DND-41 (cell line): ENCODE measurements around the gene TRRAP.

Source experiments
- ATAC-seq: fragments of 200-7000 bp; cut with Tn5 transposase; 3 replicates; pipeline ENCODE4 v1.9.1; 2021; ENCODE audit warnings: low read depth; ENCODE audit not compliant: insufficient read depth
- DNase-seq: peaks from one replicate; pipeline ENCODE4 v3.0.0-alpha.2; 2020
- H2AFZ ChIP-seq: 2 replicates; pipeline ENCODE4 v1.6.0; 2012; ENCODE audit warnings: low read depth, low read length
- H3K27ac ChIP-seq: 2 replicates; pipeline ENCODE4 v1.5.1; 2012; ENCODE audit warnings: low read length, inconsistent platforms
- H3K27me3 ChIP-seq: fragments of 200-600 bp; sonication (generic); 2 replicates; pipeline ENCODE4 v1.6.0; 2012; ENCODE audit warnings: low read length, mild to moderate bottlenecking, inconsistent platforms; ENCODE audit not compliant: insufficient read depth, poor library complexity
- H3K36me3 ChIP-seq: 2 replicates; pipeline ENCODE4 v1.5.1; 2012; ENCODE audit warnings: low read length, inconsistent platforms; ENCODE audit not compliant: insufficient read depth
- H3K4me1 ChIP-seq: 2 replicates; pipeline ENCODE4 v1.5.1; 2012; ENCODE audit warnings: mild to moderate bottlenecking, low read length; ENCODE audit not compliant: insufficient read depth
- H3K4me2 ChIP-seq: 2 replicates; pipeline ENCODE4 v1.6.0; 2012; ENCODE audit warnings: mild to moderate bottlenecking, moderate library complexity, low read length, inconsistent platforms; ENCODE audit not compliant: insufficient read depth
- H3K4me3 ChIP-seq, 2 experiments: fragments of 200-600 bp in 1 of 2; shearing (Covaris generic) in 1 of 2; 2 replicates each; pipeline ENCODE4 v1.5.1; 2012 to 2016; ENCODE audit warnings: inconsistent platforms in 2 of 2, low read length in 2 of 2, mild to moderate bottlenecking in 2 of 2, low read depth in 1 of 2, moderate library complexity in 1 of 2
- H3K79me2 ChIP-seq: 2 replicates; pipeline ENCODE4 v1.6.0; 2012; ENCODE audit warnings: low read length, inconsistent platforms; ENCODE audit not compliant: insufficient read depth
- H3K9ac ChIP-seq: 2 replicates; pipeline ENCODE4 v1.6.0; 2012; ENCODE audit warnings: low read depth, mild to moderate bottlenecking, inconsistent platforms, low read length, moderate library complexity
- H3K9me3 ChIP-seq: 2 replicates; pipeline ENCODE4 v1.5.1; 2012; ENCODE audit warnings: low read length, moderate library complexity, mild to moderate bottlenecking, inconsistent platforms; ENCODE audit not compliant: insufficient read depth, severe bottlenecking
- H4K20me1 ChIP-seq: 2 replicates; pipeline ENCODE4 v1.6.0; 2012; ENCODE audit warnings: low read length; ENCODE audit not compliant: insufficient read depth
- CTCF ChIP-seq: IDR thresholded peaks from 2 replicates; pipeline ENCODE4 v1.5.1; 2012; ENCODE audit warnings: borderline replicate concordance, low read length, moderate library complexity, mild to moderate bottlenecking; ENCODE audit not compliant: poor library complexity, severe bottlenecking; ENCODE audit errors: extremely low read depth
- EZH2 ChIP-seq: IDR thresholded peaks from 3 replicates; pipeline ENCODE4 v1.6.1; 2012; ENCODE audit warnings: borderline replicate concordance, low read depth, mild to moderate bottlenecking, moderate library complexity, low read length, inconsistent platforms; ENCODE audit not compliant: severe bottlenecking

The TRRAP gene

GRCh38 chr7:98923512-98923911 lies 45.2 kb downstream of the TRRAP start:
- H3K4me3 ChIP-seq = no peak overlapping the region
- H3K9ac ChIP-seq = no peak overlapping the region
- TF ChIP-seq CTCF (no peak), EZH2 (no peak)
- no peak overlapping the region for H2AFZ ChIP-seq
- no peak for DNase-seq
- H3K36me3 ChIP-seq = peaks cover 95% of the 10 kb centered on the region
- no peaks in the 10 kb centered on the region for H3K9me3 ChIP-seq
- ATAC-seq = no peak
- no peaks in the 10 kb centered on the region for H3K4me1 ChIP-seq
- peaks cover 18% of the 10 kb centered on the region for H4K20me1 ChIP-seq
- H3K4me2 ChIP-seq = no peak overlapping the region
- no peaks in the 10 kb centered on the region for H3K79me2 ChIP-seq
- H3K27me3 ChIP-seq = no peaks in the 10 kb centered on the region
- H3K27ac ChIP-seq = no peak overlapping the region

- TF ChIP-seq CTCF (no peak), EZH2 (no peak)
- no peaks in the 10 kb centered on the region for H3K27me3 ChIP-seq
- H3K9me3 ChIP-seq = no peaks in the 10 kb centered on the region
- peaks cover 91% of the 10 kb centered on the region for H3K36me3 ChIP-seq
- no peak overlapping the region for H3K27ac ChIP-seq
- no peak overlapping the region for H3K9ac ChIP-seq
- H3K79me2 ChIP-seq = no peaks in the 10 kb centered on the region
- H2AFZ ChIP-seq = no peak overlapping the region
- no peaks in the 10 kb centered on the region for H3K4me1 ChIP-seq
- H3K4me3 ChIP-seq = no peak overlapping the region
- peaks cover 9% of the 10 kb centered on the region; the same call in 1 of the 2 replicates for H4K20me1 ChIP-seq
- ATAC-seq (no peak), DNase-seq (no peak)
- no peak overlapping the region for H3K4me2 ChIP-seq
Observed at GRCh38 chr7:98927125-98927524, 48.8 kb downstream of the TRRAP start.

- Histone ChIP-seq H2AFZ (no peak overlapping the region), H3K4me3 (no peak overlapping the region), H4K20me1 (no peaks in the 10 kb centered on the region; the same call in 1 of the 2 replicates), H3K36me3 (peaks cover 94% of the 10 kb centered on the region), H3K4me2 (no peak overlapping the region), H3K27me3 (no peaks in the 10 kb centered on the region), H3K4me1 (no peaks in the 10 kb centered on the region), H3K9me3 (no peaks in the 10 kb centered on the region), H3K79me2 (no peaks in the 10 kb centered on the region), H3K27ac (no peak overlapping the region), H3K9ac (no peak overlapping the region)
- no peak for TF ChIP-seq EZH2
- TF ChIP-seq CTCF = no peak
- ATAC-seq (no peak), DNase-seq (no peak)
Observed at GRCh38 chr7:98930464-98930863, 52.1 kb downstream of the TRRAP start.

GRCh38 chr7:98930921-98931320 lies 52.6 kb downstream of the TRRAP start:
- DNase-seq (no peak), ATAC-seq (no peak)
- Histone ChIP-seq H3K4me1 (no peaks in the 10 kb centered on the region), H3K27me3 (no peaks in the 10 kb centered on the region), H3K79me2 (no peaks in the 10 kb centered on the region), H2AFZ (no peak overlapping the region), H4K20me1 (no peaks in the 10 kb centered on the region; the same call in 1 of the 2 replicates), H3K27ac (no peak overlapping the region), H3K36me3 (peaks cover 94% of the 10 kb centered on the region), H3K4me2 (no peak overlapping the region), H3K9me3 (no peaks in the 10 kb centered on the region), H3K4me3 (no peak overlapping the region), H3K9ac (no peak overlapping the region)
- TF ChIP-seq CTCF (no peak), EZH2 (no peak)
